ENCODE measurements around the gene RANBP10.
A peak's percentile ranks its signal among the peaks of the same experiment; 100 is the strongest.
"Not testable (repeated sequence)": the region's sequence is repeated elsewhere in the genome, so short reads cannot be mapped to it uniquely, and the experiment has no call there.

The RANBP10 gene

GRCh38 chr16:67707790-67708189, 98.6 kb downstream of the RANBP10 start:
- no peak for DNase-seq

GRCh38 chr16:67707210-67707609, 99.2 kb downstream of the RANBP10 start:
- no peak for DNase-seq

- DNase-seq: no peak
Measured at GRCh38 chr16:67704110-67704509, 102.2 kb downstream of the RANBP10 start.

- DNase-seq: no peak
Measured at GRCh38 chr16:67703626-67704025, 102.7 kb downstream of the RANBP10 start.

GRCh38 chr16:67702130-67702529, 104.2 kb downstream of the RANBP10 start:
- DNase-seq: no peak

- DNase-seq: no peak
Measured at GRCh38 chr16:67701420-67701819, 104.9 kb downstream of the RANBP10 start.

- no peak for DNase-seq
Measured at GRCh38 chr16:67699265-67699664, 107.1 kb downstream of the RANBP10 start.

GRCh38 chr16:67697422-67698185, 108.8 kb downstream of the RANBP10 start:
- no peak for DNase-seq

GRCh38 chr16:67694611-67695010, 111.7 kb downstream of the RANBP10 start:
- no peak for DNase-seq

- not testable (repeated sequence) for DNase-seq
Measured at GRCh38 chr16:67693517-67694285, 112.7 kb downstream of the RANBP10 start.

- no peak for DNase-seq
Measured at GRCh38 chr16:67685388-67686112, 120.8 kb downstream of the RANBP10 start.

GRCh38 chr16:67683767-67684166, 122.6 kb downstream of the RANBP10 start:
- no peak for DNase-seq

- DNase-seq: no peak
Measured at GRCh38 chr16:67679935-67680897, 126.1 kb downstream of the RANBP10 start.

- peak; percentile 7 for DNase-seq
Measured at GRCh38 chr16:67678354-67679023, 127.9 kb downstream of the RANBP10 start.

GRCh38 chr16:67677712-67678111, 128.6 kb downstream of the RANBP10 start:
- DNase-seq: no peak

- no peak for DNase-seq
Measured at GRCh38 chr16:67676939-67677338, 129.4 kb downstream of the RANBP10 start.

GRCh38 chr16:67676516-67676915, 129.8 kb downstream of the RANBP10 start:
- DNase-seq: no peak

GRCh38 chr16:67675999-67676398, 130.4 kb downstream of the RANBP10 start:
- DNase-seq: no peak

- no peak for DNase-seq
Measured at GRCh38 chr16:67675579-67675935, 130.8 kb downstream of the RANBP10 start.

- peak; percentile 58 for DNase-seq
Measured at GRCh38 chr16:67674851-67675578, 131.3 kb downstream of the RANBP10 start.
